Inflammatory macrophage treated with lipopolysaccharide for 4 hours (primary cell): ENCODE data around the gene ADAM12.

Experiments
- DNase-seq: peaks from one replicate; pipeline ENCODE4 v3.0.0-alpha.2; 2020

Gene ADAM12

DNA sequence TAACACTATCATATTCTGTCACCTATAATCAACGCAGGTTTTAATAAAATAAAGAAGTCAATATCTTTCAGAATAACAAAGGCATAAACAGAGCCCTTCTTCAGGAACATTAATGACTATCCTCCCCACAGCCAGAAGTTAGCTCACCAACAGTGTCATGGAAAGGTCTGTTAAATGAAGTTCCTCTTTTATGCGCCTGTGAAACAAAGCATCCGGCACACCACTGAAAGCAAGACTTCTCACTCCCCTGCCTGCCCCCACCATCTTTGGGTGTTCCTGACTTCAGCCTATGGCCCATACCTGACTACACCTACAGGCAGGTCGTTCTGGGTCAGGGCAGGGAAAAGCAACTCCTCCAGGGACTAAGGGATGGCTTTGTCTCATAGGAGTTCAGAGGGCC is 286.5 kb downstream of the ADAM12 start:
- peak; percentile 86 for DNase-seq

DNA sequence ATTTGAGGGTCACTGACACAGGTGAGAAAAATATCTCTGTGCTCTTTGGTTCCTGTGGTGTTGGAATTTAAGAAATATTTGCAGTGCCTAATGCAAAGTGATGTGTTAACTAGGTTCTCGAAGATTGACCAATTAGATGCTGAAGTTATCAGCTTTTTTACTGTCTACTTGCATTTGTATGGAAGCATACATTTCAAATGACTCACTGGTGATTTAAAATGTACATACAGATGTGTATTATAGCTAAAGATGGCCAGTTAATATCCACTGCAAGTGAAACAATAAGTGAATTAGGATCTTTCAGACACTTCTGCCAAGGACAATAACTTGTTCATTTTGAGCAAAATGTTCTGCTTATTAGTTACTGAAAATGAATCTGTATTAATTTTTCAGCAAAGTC is 287.0 kb downstream of the ADAM12 start:
- DNase-seq: no peak

DNA sequence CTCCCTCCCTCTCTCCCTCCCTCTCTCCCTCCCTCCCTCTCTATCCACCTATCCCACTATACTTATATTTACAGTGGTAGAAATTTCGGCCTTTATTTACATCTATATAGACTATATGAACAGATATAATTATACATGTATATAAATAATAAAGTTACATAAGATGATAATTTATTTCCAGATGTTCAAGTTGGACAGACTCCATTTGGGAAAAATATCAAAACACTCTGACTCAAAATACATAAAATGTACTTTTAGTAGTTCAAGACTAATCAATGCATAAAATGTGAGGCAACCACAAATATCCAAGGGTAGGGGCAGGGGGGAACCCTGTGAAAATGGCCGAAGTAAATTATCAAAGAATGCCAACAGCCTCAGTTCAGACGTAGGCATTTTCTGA is 288.9 kb downstream of the ADAM12 start:
- no peak for DNase-seq

DNA sequence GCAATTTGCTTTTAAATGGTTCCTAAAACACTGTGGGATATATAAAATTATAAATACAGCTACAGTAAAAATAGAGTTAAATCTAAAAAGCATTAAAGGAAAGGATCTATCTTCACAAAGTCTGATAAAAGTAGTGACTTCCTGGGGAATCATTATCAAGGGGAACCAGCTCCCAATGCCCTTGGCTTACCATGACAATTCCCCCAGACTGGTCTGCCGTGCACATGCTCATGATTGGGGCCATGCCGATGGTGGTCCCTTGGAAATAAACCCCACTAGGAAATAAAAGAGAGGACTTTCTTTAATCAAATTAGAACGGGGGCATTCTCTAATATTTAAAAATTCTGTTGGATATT is 290.1 kb downstream of the ADAM12 start:
- no peak for DNase-seq

DNA sequence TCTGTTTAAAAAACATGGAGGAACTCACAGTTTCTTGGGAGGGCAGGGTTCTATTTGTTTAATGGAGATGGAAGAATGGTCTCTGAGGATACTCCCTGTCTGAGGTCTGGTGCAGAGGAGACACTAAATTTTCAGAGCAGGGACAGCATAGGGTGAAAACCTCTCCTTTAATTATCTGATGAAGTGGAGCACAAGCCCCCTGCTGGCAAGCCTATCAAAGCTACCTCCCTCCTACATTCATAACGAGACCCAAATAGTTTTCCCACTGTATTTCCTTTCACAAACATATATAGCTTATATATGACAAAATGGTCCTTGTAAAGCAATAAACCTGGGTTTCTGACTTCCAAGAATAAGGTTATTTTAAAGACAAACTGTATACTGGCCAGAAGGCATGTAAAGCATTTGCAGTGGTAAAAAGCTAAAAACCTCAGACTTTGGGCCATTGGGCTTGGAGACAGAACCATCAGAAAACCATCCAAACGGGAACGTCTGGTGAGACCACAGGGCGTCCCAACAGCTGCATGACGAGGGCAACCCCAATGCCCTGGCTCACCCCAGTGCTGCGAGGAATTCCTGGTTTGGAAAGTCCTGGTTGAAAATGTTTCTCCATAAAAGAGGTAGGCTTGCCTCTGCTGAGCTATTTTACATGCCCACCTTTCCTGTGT is 290.6 kb downstream of the ADAM12 start:
- DNase-seq: no peak

DNA sequence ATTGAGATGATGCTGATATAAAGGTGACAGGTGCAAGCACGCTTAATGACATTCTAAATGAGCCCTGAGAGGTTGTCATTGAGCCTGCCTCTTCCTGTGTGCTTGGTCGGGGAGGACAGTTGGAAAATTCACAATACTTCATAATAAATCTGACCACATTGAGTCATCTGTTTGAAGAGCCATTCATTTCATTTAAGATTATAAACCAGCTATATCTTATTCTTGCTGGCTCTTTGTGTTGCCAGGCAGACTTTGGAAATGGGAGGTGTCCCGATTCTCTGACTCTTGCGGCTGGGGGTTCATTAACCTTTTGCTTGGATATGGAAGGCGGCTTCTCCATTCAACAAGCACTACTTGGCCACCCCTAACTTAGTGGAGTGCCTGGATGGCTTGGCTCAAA is 293.7 kb downstream of the ADAM12 start:
- DNase-seq: no peak

DNA sequence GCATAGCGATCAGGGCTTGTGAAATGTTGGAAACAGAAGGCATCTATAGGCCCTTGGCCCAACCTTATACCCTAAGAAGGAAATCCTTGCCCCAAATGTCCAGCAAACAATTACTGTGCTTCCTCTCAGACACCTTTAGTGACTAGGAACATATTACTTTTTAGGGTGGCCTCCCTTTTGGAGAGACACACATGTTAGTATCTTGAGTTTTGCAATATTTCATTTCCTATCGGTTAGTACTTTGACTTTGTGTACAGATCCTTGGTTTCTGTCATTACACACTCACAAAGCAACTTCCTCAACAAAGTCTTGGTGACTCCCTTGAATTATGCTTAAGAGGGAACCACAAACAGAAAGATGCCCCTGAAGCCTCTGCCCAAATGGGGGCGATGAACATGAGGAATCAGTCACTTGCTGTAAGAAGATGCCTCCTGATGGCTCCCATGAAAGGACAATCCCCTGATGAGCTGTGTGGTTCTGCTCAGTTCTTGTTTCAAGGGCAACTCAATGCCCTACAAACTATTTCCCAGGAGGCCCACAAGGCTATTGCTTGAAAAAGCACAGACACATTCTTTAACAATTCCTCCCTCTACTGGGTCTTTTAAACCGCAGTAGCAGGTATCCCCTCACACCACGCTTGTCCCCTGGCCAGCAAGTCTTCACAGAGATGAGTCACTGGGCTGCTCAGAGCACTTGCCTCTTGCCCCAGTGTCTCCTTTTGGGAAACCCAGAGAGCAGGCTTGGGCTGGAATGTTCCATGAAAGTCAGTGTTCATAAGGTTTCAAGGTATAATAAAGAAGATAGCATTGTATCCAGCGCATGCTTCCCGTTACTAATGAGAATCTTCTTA is 295.7 kb downstream of the ADAM12 start:
- peak; percentile 73 for DNase-seq

DNA sequence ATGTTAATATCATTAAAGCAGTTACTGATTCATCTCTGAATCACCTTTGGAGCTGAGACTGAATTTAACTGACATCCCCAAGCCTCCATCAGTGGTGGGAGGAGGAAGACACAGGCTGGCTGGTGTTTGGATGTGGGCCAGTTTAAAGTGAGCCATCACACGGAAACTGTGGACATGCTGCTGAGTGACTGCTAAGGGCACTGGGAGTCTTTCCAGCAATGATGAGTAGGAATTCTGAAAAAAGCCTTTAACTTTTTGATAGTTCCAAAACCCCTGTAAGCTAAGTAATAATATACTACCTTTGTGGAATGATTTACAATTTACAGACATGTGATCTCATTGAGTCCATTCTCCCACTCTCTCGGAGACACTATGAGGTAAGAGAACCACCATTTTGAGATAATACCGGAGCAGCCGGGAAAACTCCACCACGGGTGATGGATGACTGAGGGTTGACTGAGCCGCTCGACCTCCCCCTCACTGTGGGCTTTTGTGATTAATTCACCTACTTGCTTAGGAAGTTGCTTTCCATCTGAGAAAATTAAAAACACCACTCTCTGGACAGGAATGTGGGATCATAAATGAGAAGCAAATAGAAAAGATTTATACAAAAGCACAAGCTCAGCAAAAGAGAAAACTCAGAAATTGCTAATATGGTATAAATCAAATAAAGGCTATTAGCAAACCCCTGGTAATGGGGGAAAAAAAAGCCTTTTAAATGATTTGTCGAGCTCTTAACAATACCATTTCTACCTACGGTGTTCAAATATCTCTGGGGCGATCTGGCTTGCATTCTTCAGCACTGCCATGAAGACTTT is 297.2 kb downstream of the ADAM12 start:
- DNase-seq: no peak

DNA sequence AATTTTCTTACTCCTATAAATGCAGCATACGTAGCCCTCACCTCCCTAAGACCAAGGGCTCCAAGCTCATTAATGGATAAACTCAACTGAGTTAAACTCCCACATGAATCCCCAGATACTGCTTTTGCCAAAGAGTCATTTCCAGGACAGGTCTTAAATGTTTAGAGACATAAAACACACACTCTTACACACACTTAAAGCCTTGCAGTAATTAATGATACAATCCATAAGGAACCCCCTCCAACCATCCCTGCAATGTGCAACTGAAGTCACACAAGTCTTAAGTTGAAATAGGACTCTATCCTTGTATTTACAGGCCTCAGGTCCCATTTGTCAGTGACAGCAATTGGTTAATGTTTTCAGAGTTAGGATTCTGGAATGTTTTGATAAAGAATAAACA is 297.8 kb downstream of the ADAM12 start:
- DNase-seq: no peak

DNA sequence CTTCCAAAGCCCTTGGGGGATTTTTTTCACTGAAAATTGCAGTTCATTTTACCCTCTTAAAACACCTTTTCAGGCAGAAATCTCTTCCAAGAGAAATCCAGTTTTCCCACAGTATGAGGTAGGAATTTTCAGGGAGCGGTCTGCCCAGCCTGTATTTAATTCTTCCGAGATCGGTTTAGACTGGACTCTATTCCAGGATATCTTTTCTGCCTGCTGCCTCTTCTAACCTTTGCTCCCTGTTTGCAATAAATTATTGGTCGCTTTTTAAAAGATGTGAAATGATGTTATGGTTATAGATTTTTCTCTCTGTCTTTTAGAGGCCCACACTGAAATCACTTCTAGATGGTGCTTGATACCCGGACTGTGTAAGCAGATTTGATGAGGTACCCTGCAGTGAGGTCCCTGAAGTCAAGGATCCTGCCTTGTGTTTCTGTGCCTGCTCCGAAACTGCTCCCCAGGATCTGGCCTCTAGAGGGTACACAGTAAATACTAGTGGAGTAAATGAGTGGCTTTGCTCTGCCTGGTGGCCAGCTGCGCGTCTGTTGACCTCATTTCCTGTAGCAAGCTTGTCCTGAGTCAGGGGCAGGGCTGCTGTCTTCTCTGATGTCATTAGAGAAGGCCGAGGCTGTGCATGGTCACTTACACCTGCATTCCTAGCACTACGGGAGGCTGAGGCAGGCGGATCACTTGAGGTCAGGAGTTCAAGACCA is 300.3 kb downstream of the ADAM12 start:
- DNase-seq: peak; percentile 65

DNA sequence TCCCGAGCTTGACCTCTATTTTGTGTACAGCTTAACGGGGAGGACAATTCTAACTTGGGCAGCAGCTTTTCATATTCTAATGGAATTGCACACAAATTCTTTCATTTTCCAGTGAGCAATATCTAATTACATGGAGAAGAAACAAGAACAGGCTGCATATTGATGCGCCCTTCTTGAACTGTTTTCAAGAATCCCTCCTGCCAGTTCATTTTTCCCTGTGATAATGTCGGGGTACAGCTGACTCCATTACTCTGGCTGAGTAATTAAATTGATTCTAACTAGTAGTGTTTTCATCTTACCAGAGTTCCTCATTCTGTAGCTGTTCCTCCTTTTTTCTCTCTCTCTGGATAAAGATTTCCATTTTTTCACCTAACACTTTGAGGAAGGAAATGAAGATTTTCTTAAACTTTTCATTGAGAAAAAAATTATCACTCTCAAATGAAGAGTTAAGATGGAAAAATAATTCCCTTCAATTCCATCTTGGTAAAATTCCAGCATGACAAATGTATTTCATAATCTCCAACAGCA is 301.1 kb downstream of the ADAM12 start:
- peak; percentile 44 for DNase-seq

DNA sequence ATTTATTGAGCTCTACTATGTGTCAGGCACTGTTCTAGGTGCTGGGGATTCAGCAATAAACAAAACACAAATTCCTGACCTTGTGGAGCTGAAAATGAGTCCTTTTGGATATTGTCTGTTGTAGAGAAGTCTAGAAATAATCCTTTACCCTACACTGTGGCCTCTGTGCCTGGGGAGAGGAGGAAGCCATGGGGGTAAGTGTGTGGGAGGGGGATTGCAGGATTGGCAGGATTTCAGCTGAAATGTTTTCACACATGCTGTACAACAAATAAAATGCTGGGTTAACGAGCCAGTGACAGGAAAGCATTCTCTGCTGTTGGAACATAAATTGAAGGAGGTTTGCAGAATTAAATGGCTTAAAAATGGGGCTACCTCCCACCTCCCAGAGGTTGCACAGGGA is 302.5 kb downstream of the ADAM12 start:
- peak; percentile 25 for DNase-seq

DNA sequence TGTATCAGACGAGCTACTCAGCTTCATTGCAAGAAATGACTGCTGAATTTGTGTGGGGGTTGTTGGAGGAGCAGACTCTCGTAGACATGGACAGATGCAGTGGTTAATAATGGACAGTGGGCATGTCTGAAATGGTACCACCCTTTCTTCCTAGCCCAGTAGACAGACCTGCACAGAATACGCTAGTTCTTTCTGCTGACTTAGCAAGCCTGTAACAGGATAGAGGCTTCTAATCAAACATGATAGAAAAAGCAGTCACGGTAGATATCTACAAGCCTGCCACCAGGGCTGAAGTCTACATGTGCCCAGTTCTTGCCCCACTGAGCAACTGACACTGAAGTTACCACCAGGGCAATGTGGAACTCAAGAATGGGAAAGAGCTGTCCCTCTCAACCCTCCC is 303.9 kb downstream of the ADAM12 start:
- no peak for DNase-seq

DNA sequence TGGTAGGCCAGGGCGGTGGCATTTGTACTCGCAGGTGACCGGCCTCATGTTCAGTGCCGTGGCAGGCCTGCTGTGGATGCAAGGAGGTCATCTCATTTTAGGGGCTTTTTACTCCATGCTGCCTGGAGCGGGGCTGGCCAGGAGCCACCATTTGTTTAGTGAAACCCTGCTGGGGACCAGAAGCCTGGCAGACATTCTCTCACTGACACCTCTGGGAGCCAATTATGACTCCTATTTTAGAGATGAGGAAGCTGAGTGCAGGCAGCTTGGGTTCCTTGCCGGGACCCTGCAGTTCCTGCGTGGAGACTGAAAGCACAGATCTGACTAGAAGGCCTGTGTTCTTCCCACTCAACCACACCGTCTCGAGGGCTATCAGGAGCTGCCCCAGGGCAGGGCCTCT is 305.3 kb downstream of the ADAM12 start:
- DNase-seq: no peak

DNA sequence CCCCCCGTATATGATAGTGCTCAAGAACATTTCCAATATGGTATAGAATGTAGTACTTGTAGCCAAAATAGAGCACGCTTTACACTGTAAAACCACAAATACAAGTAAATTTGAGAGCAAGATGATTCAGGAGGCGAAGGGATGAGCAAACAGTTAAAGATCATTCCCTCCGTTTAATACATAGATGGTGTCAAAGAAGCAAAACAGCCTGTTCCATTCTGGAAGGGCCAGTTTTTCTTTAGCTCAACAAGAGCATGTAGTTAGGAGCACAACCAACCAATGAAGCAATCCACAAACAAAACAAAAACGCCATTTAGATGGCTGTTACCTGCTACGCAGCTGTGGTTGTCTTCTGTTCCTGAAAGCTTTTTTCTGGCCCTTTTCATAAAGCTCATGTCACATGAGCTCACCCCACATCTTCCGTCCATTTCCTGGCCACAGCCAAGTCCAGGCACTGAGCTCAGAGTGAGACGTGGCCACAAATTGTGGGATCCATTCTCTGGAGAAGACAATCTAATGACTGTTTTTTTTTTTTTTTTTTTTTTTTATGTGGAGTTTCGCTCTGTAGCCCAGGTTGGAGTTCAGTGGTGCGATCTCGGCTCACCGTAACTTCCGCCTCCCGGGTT is 306.3 kb downstream of the ADAM12 start:
- no peak for DNase-seq

DNA sequence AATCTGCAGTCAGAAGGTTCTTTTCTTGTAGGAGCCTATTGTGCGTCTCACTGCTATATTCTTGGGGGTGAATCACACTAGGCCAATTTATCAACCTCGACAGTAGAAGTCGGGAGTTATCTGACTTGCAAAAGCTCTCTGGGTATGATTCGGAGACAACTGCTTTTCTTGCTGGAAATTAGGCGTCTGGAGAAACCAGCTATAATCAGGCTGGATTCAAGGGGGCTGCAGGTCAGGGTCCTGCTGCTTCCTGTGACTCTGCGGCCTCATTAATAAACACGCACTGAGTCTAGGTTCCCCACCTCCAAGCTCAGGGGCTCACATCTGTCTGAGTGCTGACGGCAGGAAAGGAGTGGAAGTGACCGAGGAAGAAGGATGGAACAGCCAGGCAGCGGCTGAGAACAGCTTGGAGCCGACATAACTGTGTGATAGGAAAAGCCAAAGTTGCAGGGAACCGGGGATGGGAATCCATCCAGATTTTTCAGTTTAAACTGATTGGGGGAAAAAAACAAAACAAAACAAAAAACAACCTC is 307.3 kb downstream of the ADAM12 start:
- DNase-seq: no peak

DNA sequence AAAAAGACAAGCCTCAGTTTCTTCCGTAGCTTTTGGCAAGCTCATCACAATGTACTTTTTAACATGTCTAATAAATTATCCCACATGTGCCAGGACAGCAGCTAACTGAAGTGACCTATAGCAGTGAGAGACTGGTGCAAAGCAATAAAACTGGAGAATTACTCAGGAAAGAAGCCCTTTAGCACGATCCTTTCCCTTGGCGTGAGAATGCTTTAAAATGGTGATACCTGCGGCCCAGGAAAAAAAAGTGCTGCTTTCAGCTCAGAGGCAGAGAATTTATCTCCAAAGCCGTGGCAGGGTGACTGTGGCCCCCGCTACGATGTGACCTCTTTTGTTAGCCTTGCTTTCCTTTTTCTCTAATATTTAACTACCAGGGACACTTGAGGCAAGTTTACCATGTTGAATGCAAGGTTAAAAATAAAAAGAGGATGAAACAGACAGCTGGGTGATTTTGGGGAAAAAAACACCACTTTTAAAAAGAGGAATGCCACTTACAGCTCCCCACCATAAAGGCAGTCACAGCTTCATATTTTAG is 307.9 kb downstream of the ADAM12 start:
- no peak for DNase-seq

DNA sequence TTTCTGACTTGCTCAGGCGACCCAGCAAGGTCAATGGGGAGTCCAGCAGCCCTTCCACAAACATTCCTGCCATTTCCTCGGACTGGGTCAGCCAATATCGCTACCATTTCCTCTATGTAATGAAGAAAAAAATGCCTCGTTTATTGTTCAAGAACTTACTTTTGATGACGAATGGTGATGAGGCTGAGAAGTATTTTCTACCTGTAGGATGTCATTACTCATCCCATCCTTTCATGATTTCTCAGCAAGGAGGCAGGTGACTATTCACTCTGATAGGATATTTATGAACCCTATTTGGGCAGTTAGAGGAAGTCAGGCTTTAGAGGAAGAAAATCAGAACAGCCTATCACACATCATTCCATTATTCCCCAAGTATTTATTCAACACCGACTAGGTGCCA is 313.3 kb downstream of the ADAM12 start:
- no peak for DNase-seq

DNA sequence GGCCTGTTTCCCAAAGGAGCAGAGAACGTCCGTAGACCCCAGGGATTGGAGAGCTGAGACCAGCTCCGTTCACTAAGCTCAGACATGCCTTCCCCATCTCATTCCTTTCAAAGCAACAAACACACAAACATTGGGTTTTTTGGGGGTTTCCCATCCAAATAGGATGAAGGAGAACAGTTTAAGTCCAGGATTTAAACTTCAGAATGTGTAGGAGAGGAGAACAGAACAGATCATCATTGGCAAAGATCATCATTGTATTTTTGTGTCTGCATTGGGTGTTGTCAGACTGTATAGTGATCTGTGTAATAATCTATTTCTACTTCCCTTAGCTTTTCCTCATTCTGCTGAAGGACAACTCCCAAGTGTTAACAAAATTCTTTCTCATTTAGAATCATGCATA is 314.0 kb downstream of the ADAM12 start:
- peak; percentile 27 for DNase-seq

DNA sequence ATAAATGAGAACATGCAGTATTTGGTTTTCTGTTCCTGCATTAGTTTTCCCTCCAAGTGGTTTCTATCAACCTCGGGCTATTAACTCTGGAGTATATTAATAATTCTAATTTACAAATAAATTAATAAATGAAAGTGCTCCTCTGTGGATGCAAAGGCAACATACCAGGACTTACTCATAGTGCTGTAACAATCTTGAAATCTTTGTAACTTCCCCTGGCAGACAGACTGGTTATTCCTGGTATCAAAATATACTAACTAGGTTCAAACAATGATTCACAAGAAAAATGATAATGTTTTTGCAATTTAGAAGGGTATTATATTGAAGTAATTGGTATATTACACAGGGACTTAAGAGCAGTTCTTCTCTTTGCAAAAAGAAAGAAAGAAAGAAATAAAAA is 314.7 kb downstream of the ADAM12 start:
- DNase-seq: peak; percentile 47

DNA sequence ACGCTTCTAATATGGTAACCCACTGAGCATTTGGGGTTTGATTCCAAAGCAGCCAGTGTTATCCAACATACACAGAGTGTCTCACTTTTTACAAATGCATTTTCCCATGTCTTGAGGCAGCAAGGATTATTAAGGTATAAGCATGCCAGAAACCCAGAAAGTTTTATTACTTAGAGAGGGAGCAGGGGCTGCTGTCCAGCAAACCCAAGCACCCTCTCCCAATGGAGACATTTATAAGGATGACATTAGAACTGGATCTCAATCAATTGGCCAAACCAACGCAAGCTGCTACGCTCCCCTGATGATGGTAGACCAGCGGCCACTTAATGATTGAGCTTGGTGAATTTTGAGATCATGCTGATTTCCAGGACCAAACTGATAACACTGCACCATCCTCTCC is 315.7 kb downstream of the ADAM12 start:
- DNase-seq: no peak
